Uterus (tissue), 4 donors: ENCODE measurements around the gene ITPR1. TPM values are rescaled to one million over a fixed set of nuclear protein-coding genes. Genes with fewer than 3 reads are reported as not detected.

Experiments used
- DNase-seq, 2 donors: peaks; one replicate each; pipeline ENCODE4 v3.0.0-alpha.2; 2019 to 2020
- H3K27ac ChIP-seq, 2 donors: fragments of 200-600 bp; sonication (generic); 1 replicate in 1 of 2; 2 replicates in 1 of 2; pipeline ENCODE4 v1.5.1; 2016 to 2018
- H3K27me3 ChIP-seq, 2 donors: fragments of 200-600 bp; sonication (generic); one replicate each; pipeline ENCODE4 v1.5.1; 2018 to 2019; ENCODE audit warnings: control low read depth in 1 of 2
- H3K36me3 ChIP-seq, 2 donors: fragments of 200-600 bp; sonication (generic); one replicate each; pipeline ENCODE4 v1.5.1; 2019; ENCODE audit warnings: control low read depth in 1 of 2
- H3K4me1 ChIP-seq, 2 donors: fragments of 200-600 bp; sonication (generic); one replicate each; pipeline ENCODE4 v1.5.1; 2018 to 2019; ENCODE audit warnings: control low read depth in 1 of 2
- H3K4me3 ChIP-seq, 2 donors: fragments of 200-600 bp; sonication (generic); 1 replicate in 1 of 2; 2 replicates in 1 of 2; pipeline ENCODE4 v1.5.1; 2018 to 2019; ENCODE audit warnings: mild to moderate bottlenecking in 1 of 2
- H3K9me3 ChIP-seq, 2 donors: fragments of 200-600 bp; sonication (generic); one replicate each; pipeline ENCODE4 v1.5.1; 2019; ENCODE audit warnings: control low read depth in 1 of 2
- POLR2A ChIP-seq, 2 donors: fragments of 450-650 bp; IDR thresholded peaks; one replicate each; pipeline ENCODE4 v1.6.1; 2016; ENCODE audit warnings: antibody characterized with exemption in 2 of 2, mild to moderate bottlenecking in 1 of 2, moderate library complexity in 1 of 2
- intact Hi-C: fragments of 100-400 bp; cut with DNase I; formaldehyde crosslinking; loops from one replicate; pipeline ENCODE4 v1.15.1; 2023; ENCODE audit warnings: low total_unique reads
- total RNA-seq, 4 donors: library from RNA; depleted of rRNA in 3 of 4; stranded (reverse); fragments of >200 nt in 3 of 4; gene quantifications; one replicate each; pipeline versions ENCODE4 v1.1.0 to v1.2.4, GENCODE V29; 2014 to 2023
- TF ChIP-seq, protein P1 (sequence below), 4 experiments: fragments of 200-600 bp in 2 of 4; fragments of 450-650 bp in 2 of 4; sonication (generic) in 2 of 4; IDR thresholded peaks; one replicate each; pipeline ENCODE4 v1.5.1; 2016 to 2019; ENCODE audit warnings: antibody characterized with exemption in 4 of 4, mild to moderate bottlenecking in 2 of 4, moderate library complexity in 1 of 4
- donor health status: DM: yes; HTN: yes; CAD: no.

Gene ITPR1
- total RNA-seq, 4 donors from 2014 or later: 98.2 to 224 (median 141) TPM

DNA sequence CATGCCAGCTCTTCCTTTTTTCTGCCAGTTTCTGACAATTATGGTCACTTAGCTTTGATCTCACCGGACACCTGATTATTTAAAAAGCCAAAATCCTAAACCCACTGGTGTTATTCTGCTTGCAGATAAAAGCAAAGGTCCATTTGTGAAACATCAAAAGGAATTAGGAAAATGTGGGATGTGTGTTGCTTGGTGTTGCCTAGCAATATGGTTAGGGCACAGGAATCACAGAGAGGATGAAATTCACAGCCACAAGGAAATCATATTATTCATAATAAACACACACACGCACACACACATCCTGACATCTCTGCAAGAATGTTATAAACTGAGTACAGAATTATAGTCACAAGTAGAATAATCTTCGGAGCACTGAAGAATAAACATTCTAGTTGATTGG lies 396.7 kb downstream of the ITPR1 start:
- H3K27ac ChIP-seq: no peak overlapping the region

DNA sequence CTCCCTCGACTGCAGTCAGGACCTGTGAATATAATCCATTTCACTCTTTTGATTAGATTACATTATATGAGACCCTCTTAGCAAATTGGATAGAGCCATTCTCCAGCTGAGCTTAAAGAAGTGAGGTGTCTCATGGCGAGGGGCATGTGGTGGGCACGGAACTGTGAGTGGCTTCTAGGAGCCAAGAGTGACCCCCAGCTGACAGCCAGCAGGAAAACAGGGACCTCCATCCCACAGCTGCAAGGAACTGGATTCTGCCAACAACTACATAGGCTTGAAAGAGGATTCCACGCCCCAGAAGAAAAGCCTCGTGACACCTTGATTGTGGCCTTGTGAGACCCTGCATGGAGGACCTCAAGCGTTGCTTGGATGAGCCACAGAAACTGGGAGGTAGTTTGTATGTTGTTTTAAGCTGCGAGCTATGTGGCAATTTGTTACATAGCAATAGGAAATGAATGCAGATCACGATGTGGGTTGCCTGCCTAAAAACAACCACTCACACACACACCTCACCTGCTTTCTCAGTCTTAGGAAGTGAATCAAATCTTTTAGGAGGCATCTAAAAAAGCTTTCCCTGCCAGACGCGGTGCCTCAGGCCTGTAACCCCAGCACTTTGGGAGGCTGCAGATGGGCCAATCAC lies 401.9 kb downstream of the ITPR1 start:
- no peak for DNase-seq
- Histone ChIP-seq H3K4me3 (no peak overlapping the region), H3K9me3 (no peaks in the 10 kb centered on the region), H3K27ac (no peak overlapping the region), H3K36me3 (no peaks in the 10 kb centered on the region), H3K4me1 (no peaks in the 10 kb centered on the region), H3K27me3 (no peaks in the 10 kb centered on the region)
- intact Hi-C loops: no loop called here
- TF ChIP-seq POLR2A (IDR thresholded peaks at IDR 0.05): no peak
- TF ChIP-seq, protein P1, sequence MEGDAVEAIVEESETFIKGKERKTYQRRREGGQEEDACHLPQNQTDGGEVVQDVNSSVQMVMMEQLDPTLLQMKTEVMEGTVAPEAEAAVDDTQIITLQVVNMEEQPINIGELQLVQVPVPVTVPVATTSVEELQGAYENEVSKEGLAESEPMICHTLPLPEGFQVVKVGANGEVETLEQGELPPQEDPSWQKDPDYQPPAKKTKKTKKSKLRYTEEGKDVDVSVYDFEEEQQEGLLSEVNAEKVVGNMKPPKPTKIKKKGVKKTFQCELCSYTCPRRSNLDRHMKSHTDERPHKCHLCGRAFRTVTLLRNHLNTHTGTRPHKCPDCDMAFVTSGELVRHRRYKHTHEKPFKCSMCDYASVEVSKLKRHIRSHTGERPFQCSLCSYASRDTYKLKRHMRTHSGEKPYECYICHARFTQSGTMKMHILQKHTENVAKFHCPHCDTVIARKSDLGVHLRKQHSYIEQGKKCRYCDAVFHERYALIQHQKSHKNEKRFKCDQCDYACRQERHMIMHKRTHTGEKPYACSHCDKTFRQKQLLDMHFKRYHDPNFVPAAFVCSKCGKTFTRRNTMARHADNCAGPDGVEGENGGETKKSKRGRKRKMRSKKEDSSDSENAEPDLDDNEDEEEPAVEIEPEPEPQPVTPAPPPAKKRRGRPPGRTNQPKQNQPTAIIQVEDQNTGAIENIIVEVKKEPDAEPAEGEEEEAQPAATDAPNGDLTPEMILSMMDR (IDR thresholded peaks at IDR 0.05): no peak

More for the DNA sequence above, 396.7 kb downstream of the ITPR1 start:
- intact Hi-C loops: no loop called here
- no peak for TF ChIP-seq POLR2A (IDR thresholded peaks at IDR 0.05)
- TF ChIP-seq, protein P1 (IDR thresholded peaks at IDR 0.05): no peak
- no peaks in the 10 kb centered on the region for H3K9me3 ChIP-seq
- no peaks in the 10 kb centered on the region for H3K4me1 ChIP-seq
- no peak overlapping the region for H3K4me3 ChIP-seq
- no peaks in the 10 kb centered on the region for H3K27me3 ChIP-seq
- no peak for DNase-seq
- H3K36me3 ChIP-seq: no peaks in the 10 kb centered on the region

DNA sequence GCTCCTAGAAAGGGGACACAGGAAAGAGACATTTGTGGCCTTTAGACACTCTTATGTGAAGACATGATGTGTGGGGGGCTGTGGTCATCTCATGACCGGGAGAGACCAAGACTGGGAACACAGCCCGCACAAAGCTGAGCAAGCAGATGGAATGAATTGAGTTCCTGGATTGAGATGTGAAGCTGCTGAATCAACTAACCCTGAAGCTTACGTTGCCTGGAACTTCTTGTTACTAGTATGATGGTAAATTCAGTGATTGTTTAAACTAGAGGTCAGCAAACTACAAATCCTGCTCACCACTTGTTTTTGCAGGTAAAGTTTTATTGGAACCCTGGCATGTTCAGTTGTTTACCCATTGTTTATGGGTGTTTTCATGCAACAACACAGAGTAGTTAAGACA lies 402.7 kb downstream of the ITPR1 start:
- Histone ChIP-seq H3K36me3 (no peaks in the 10 kb centered on the region), H3K4me3 (no peak overlapping the region), H3K27me3 (no peaks in the 10 kb centered on the region), H3K4me1 (no peaks in the 10 kb centered on the region), H3K27ac (no peak overlapping the region), H3K9me3 (no peaks in the 10 kb centered on the region)
- peak in 1 of 2 donors; percentile 35 for DNase-seq
- TF ChIP-seq POLR2A (IDR thresholded peaks at IDR 0.05): no peak
- TF ChIP-seq, protein P1 (IDR thresholded peaks at IDR 0.05): no peak
- intact Hi-C loops: no loop called here

Other genes starting within 250 kb of the ITPR1 start
- gene SETMAR, start 190.0 kb upstream of the ITPR1 start, total RNA-seq: 10 to 100 TPM; 32.3 to 37.6 (median 36.2) TPM
- gene SUMF1, start 26.1 kb upstream of the ITPR1 start, total RNA-seq: 10 to 100 TPM; 17.9 to 71.3 (median 30.3) TPM